ENCODE data around the gene EFNB1. TPM values are rescaled to one million over a fixed set of nuclear protein-coding genes. Genes with fewer than 3 reads are reported as not detected.

EFNB1 gene
- polyA plus RNA-seq, 3 donors = 9.8 to 60.4 (median 31.3) TPM

DNA sequence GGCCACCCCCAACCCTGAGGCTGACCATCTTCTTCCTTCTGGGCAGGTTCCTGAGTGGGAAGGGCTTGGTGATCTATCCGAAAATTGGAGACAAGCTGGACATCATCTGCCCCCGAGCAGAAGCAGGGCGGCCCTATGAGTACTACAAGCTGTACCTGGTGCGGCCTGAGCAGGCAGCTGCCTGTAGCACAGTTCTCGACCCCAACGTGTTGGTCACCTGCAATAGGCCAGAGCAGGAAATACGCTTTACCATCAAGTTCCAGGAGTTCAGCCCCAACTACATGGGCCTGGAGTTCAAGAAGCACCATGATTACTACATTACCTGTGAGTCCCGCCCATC is 9.7 kb downstream of the EFNB1 start:
- 83 to 91% (median 88%) methylated on average over 7 to 8 of the region's 8 CpGs for WGBS, 3 donors
- H3K27ac ChIP-seq (ENCODE audit: low read depth, low read length) = no peak overlapping the region

- WGBS, 3 donors = 76 to 88% (median 79%) methylated on average over 4 of the region's 4 CpGs
These were observed 10.9 kb downstream of the EFNB1 start for GRCh38 chrX:68839771-68840170.

GRCh38 chrX:68840256-68840655 is 11.4 kb downstream of the EFNB1 start:
- WGBS, 3 donors = 68 to 92% (median 72%) methylated on average over 13 to 22 of the region's 22 CpGs
- H3K27ac ChIP-seq (ENCODE audit: low read depth, low read length) = no peak overlapping the region

More at GRCh38 chrX:68839771-68840170, 10.9 kb downstream of the EFNB1 start:
- no peak overlapping the region for H3K27ac ChIP-seq (ENCODE audit: low read depth, low read length)

DNA sequence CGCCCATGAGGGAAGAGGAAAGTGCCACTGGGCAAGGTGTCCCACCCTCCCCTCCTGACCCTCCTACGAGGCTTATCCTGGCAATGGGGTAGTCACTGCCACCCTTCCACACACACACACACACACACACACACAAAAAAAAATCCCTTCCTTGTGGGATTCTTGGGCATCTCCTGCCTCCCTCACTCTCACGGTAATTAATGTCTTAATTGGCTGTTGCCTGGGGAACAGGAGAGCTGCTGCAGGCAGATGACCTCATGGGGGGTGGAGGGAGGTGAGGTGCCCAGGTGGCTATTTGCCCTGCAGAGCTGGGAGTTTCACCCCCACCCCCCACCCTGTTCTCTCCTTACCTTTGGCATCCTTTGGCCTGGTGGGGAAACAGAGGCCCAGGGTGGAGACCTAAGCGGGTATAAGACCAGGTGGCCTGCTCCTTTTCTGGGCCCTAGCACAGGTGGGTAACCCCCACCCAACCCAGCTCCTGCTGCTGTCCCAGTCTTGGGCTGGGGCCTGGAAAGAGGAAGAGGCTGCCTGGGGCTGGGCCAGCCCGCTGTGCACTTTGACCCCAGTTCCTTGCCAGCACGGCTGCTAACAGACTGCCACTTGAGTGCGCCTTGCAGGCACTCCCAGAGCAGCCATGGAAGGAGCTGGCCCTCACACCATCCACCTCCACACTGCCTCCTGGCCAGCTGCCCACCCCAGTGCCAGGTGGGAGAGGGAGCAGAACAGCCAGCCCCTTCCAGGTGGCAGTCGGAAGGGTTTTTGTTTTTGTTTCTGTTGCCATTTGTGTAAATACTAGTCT is 12.6 kb downstream of the EFNB1 start:
- no peak overlapping the region for H3K27ac ChIP-seq (ENCODE audit: low read depth, low read length)
- 50 to 70% (median 61%) methylated on average over 3 to 8 of the region's 8 CpGs for WGBS, 3 donors

- 57 to 67% (median 58%) methylated on average over 1 to 2 of the region's 2 CpGs for WGBS, 3 donors
- H3K27ac ChIP-seq (ENCODE audit: low read depth, low read length) = no peak overlapping the region
These were observed 13.5 kb downstream of the EFNB1 start for GRCh38 chrX:68842351-68842750.

- no peak overlapping the region for H3K27ac ChIP-seq (ENCODE audit: low read depth, low read length)
- WGBS, 3 donors = 32 to 64% (median 58%) methylated on average over 12 of the region's 12 CpGs
These were observed 14.2 kb downstream of the EFNB1 start for GRCh38 chrX:68842781-68843581.

- no peak overlapping the region for H3K27ac ChIP-seq (ENCODE audit: low read depth, low read length)
- WGBS, 3 donors = 83 to 100% (median 88%) methylated on average over 1 of the region's 1 CpG
These were observed 15.2 kb downstream of the EFNB1 start for GRCh38 chrX:68843992-68844391.

DNA sequence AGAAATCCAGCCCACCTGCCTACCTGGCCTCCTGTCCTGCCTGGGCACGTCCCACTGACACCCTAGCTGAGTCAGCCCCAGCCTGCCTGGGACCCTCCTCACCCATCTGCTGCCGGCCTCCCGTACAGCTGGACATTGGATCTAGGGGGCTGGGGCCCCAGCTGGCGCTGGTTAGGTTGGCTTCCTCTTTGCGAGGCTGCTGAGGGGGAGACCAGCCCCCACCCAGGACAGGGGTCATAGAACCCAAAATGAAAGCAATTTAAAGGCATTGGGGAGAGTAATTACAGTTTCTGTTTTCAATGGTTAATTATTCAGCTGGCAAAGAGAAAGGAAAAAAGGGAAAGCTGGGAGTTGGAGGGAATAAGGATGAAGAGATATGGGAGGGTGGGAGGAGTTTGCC is 15.8 kb downstream of the EFNB1 start:
- H3K27ac ChIP-seq (ENCODE audit: low read depth, low read length) = no peak overlapping the region
- 64 to 89% (median 66%) methylated on average over 5 of the region's 5 CpGs for WGBS, 3 donors

GRCh38 chrX:68846536-68846935 is 17.7 kb downstream of the EFNB1 start:
- 54 to 77% (median 56%) methylated on average over 5 to 6 of the region's 6 CpGs for WGBS, 3 donors
- no peak overlapping the region for H3K27ac ChIP-seq (ENCODE audit: low read depth, low read length)

GRCh38 chrX:68847172-68847571 is 18.4 kb downstream of the EFNB1 start:
- WGBS, 3 donors = 81 to 89% (median 85%) methylated on average over 3 to 4 of the region's 4 CpGs
- no peak overlapping the region for H3K27ac ChIP-seq (ENCODE audit: low read depth, low read length)

GRCh38 chrX:68848189-68848940 is 19.5 kb downstream of the EFNB1 start:
- 76 to 84% (median 79%) methylated on average over 8 of the region's 8 CpGs for WGBS, 3 donors
- no peak overlapping the region for H3K27ac ChIP-seq (ENCODE audit: low read depth, low read length)

DNA sequence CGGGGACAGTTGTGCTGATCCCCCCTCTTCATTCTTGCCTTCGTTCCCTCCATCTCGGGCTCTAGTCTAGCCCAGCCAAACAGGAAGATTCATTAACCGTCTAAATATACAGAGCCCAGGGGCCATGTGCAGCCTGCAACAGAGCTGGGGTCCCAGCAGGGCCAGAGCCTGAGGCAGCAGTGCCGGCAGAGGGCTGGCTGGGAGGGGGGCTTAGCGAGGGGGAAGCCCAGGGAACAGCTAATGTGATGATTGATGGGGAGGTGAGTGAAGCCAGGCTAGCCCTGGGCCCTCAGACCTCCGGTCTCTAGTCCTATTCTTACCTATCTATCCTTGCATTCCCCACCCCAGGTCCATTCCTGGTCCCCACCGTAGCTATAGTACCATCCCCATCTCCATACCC is 22.3 kb downstream of the EFNB1 start:
- WGBS, 3 donors = 81 to 83% (median 81%) methylated on average over 6 to 8 of the region's 8 CpGs

GRCh38 chrX:68852046-68852445 is 23.2 kb downstream of the EFNB1 start:
- 73 to 87% (median 73%) methylated on average over 3 of the region's 3 CpGs for WGBS, 3 donors
- H3K27ac ChIP-seq (ENCODE audit: low read depth, low read length) = no peak overlapping the region

More for the DNA sequence above, 22.3 kb downstream of the EFNB1 start:
- H3K27ac ChIP-seq (ENCODE audit: low read depth, low read length) = no peak overlapping the region

DNA sequence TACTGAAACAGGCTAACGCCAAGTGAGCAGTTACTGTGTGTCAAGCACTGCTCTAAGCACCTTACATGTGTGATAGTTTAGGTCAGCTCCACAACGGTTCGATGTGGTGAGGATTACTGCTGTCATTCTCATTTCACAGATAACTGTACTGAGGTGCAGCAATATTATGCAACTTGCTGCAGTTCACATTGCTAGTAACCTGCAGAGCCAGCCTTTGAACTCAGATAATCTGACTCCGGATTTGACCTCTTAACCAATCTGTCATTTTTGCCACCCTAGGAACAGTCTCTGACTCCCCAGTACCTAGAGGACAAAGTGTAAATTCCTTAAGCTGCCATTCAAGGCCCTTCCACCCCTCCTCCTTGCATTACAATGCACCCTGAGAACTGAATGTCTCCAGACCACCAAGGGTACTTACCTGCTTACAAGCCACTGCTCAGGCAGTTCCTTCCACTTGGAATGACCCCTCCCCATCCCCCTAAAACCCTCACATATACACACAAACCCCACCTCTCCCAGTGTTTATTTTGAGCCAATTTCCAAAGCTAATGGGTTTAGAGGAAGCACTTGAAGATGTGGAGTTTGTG is 24.9 kb downstream of the EFNB1 start:
- 62 to 76% (median 72%) methylated on average over 4 of the region's 4 CpGs for WGBS, 3 donors

GRCh38 chrX:68865300-68865699 is 36.5 kb downstream of the EFNB1 start:
- WGBS, 3 donors = 52 to 73% (median 68%) methylated on average over 2 of the region's 2 CpGs
- no peak overlapping the region for H3K27ac ChIP-seq (ENCODE audit: low read depth, low read length)

More for the DNA sequence above, 24.9 kb downstream of the EFNB1 start:
- no peak overlapping the region for H3K27ac ChIP-seq (ENCODE audit: low read depth, low read length)

GRCh38 chrX:68865926-68866325 is 37.1 kb downstream of the EFNB1 start:
- no peak overlapping the region for H3K27ac ChIP-seq (ENCODE audit: low read depth, low read length)
- WGBS, 3 donors = 75 to 100% (median 95%) methylated on average over 2 of the region's 2 CpGs

GRCh38 chrX:68867458-68868112 is 38.8 kb downstream of the EFNB1 start:
- H3K27ac ChIP-seq (ENCODE audit: low read depth, low read length) = no peak overlapping the region
- WGBS, 3 donors = 37 to 59% (median 56%) methylated on average over 10 to 14 of the region's 14 CpGs

- H3K27ac ChIP-seq (ENCODE audit: low read depth, low read length) = no peak overlapping the region
- WGBS, 3 donors = 81 to 98% (median 88%) methylated on average over 3 of the region's 3 CpGs
These were observed 39.5 kb downstream of the EFNB1 start for GRCh38 chrX:68868316-68868715.

All from adipose tissue (tissue), 3 donors.